ENCODE results near the gene PRKCG. TPM values are rescaled to one million over a fixed set of nuclear protein-coding genes. Genes with fewer than 3 reads are reported as not detected.

PRKCG gene
- total RNA-seq, 6 donors from 2014 or later, result 0.17 to 1.0 (median 0.39) TPM; not detected in 3

- ATAC-seq (ENCODE audit: low FRiP score in 2 of 2) (no peak), DNase-seq (no peak)
- no peaks in the 10 kb centered on the region for H3K9me3 ChIP-seq
Measured at GRCh38 chr19:53953383-53953782, 71.4 kb downstream of the PRKCG start.

More at GRCh38 chr19:53953383-53953782, 71.4 kb downstream of the PRKCG start:
- Histone ChIP-seq H3K4me1 (no peaks in the 10 kb centered on the region), H3K27ac (no peak overlapping the region), H3K27me3 (peaks cover 0 to 11% (median 7%) of the 10 kb centered on the region in 4 donors), H3K4me3 (no peak overlapping the region), H3K36me3 (no peaks in the 10 kb centered on the region)
- 80 to 88% methylated on average over 7 to 8 of the region's 8 CpGs for WGBS, 2 donors
- TF ChIP-seq CTCF (IDR thresholded peaks at IDR 0.05), result no peak
- no peak for TF ChIP-seq POLR2AphosphoS5 (IDR thresholded peaks at IDR 0.05)
- TF ChIP-seq POLR2A (IDR thresholded peaks at IDR 0.05), result no peak
- TF ChIP-seq EP300 (IDR thresholded peaks at IDR 0.05), result no peak

Other genes starting within 250 kb of the PRKCG start
- gene NLRP12, start 57.9 kb upstream of the PRKCG start, total RNA-seq, result 10 to 100 TPM in 1 of 6 donors, 1 to 10 TPM in 5; 3.1 to 10.3 (median 6.7) TPM
- gene MYADM, start 14.3 kb upstream of the PRKCG start, total RNA-seq, result 100 to 1,000 TPM in 4 of 6 donors, 10 to 100 TPM in 2; 31.4 to 312 (median 145) TPM
- gene CACNG7, start 27.1 kb downstream of the PRKCG start, total RNA-seq, result not detected
- gene CACNG8, start 80.7 kb downstream of the PRKCG start, total RNA-seq, result under 1 TPM in 4 of 6 donors, not detected in 2; 0.09 to 0.44 (median 0.26) TPM
- gene CACNG6, start 109.4 kb downstream of the PRKCG start, total RNA-seq, result 10 to 100 TPM in 1 of 6 donors, 1 to 10 TPM in 3, not detected in 2; 1.5 to 11.5 (median 5.6) TPM
- 1 to 10 TPM in 3 of 6 donors, not detected in 3; 1.2 to 3.0 (median 1.7) TPM for gene VSTM1, start 181.7 kb downstream of the PRKCG start, total RNA-seq
- not detected for gene TARM1, start 199.2 kb downstream of the PRKCG start, total RNA-seq
- 100 to 1,000 TPM in 1 of 6 donors, 10 to 100 TPM in 5; 18.5 to 119 (median 49.5) TPM for gene OSCAR, start 218.6 kb downstream of the PRKCG start, total RNA-seq
- gene NDUFA3, start 220.7 kb downstream of the PRKCG start, total RNA-seq, result 100 to 1,000 TPM in 2 of 6 donors, 10 to 100 TPM in 4; 11.5 to 127 (median 49.5) TPM
- 10 to 100 TPM; 10.5 to 51.3 (median 26.2) TPM for gene TFPT, start 233.5 kb downstream of the PRKCG start, total RNA-seq
- 10 to 100 TPM; 43.9 to 73.3 (median 47.4) TPM for gene PRPF31, start 233.6 kb downstream of the PRKCG start, total RNA-seq